VCaP (cell line): ENCODE results near the gene BTBD2.

Source experiments
- H3K27ac ChIP-seq: fragments of 450-650 bp; 2 replicates; pipeline ENCODE4 v1.5.1; 2017
- CTCF ChIP-seq: fragments of 450-650 bp; conservative IDR thresholded peaks from 2 replicates; pipeline ENCODE4 v1.5.1; 2017; ENCODE audit warnings: mild to moderate bottlenecking, moderate library complexity

Gene BTBD2

DNA sequence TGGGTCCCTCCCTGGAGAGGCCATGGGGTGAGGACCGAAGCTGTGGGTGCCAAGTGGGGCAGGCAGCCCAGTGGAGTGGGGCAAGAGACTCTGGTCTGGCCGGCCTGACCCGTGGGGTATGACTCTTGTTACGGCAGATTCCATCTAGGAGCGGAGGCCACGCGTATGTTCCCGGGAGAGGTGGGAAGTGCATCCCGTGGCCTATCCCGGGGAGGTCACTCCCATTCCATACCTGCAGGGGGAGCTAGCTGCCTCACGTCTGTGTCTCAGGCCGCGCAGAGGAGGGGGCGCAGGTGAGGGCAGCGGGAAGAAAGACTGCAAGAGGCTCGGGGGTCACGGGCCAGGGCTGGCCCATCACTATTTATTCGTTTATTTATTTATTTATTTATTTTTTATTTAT is 69.6 kb downstream of the BTBD2 start:
- no peak overlapping the region for H3K27ac ChIP-seq
- TF ChIP-seq CTCF = peak; percentile 61

DNA sequence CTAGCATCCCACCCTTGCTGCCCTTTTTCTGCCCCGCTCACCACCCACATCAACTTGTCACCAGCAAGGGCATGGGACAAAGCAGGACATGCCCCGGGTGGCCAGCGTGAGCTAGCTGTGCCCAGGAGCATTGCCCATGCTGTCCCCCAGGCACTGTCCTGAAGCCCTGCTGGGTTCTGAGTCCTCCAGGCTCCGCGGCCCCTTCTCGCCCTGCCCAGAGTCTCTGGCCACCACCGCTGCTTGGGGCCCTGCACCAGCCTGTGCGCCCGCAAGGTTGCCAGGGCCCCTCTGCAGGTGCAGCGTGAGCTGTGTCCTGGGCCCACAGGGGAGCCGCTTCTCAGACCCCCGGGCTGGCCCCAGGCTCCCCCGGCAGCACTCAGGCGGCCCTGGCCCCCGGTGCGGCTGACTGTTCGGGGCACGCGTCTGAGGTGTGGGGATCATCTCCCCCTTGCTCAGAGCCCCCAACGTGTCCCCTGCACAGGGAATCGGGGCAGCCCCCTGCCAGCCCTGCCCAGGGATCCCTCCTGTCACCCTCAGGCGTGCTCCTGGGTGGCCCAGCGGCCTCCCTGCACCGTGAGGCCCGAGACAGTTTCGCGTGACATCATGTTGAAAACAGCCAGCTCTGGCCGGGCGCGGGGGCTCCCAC is 70.5 kb downstream of the BTBD2 start:
- TF ChIP-seq CTCF = no peak
- no peak overlapping the region for H3K27ac ChIP-seq

GRCh38 chr19:1944088-1944915 is 71.2 kb downstream of the BTBD2 start:
- H3K27ac ChIP-seq = peak overlapping the region; percentile 84
- no peak for TF ChIP-seq CTCF

DNA sequence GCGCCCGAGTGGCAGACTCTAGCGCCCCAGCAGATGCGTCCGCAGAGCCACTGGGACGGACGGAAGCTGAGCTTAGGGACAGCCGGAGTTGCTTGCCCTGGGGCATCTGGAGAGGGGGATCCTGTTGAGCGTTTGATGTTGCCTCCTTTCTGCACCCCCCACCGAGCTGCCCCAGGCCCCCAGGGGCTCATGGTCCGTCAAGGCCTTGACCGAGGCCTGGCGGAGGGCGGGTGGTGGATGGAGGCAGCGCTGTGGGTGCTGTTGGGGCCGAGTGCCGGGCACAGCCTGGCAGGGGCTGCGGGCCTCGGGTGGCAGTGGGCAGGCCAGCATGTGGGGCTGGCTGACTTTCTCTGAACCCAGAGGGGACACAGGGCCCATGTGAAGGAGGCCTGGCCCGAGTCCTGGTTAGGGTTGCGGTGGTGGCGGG is 71.8 kb downstream of the BTBD2 start:
- H3K27ac ChIP-seq = peak overlapping the region; percentile 84
- no peak for TF ChIP-seq CTCF

GRCh38 chr19:1942934-1943555 is 72.5 kb downstream of the BTBD2 start:
- TF ChIP-seq CTCF = no peak
- H3K27ac ChIP-seq = peak overlapping the region; percentile 84

- TF ChIP-seq CTCF = no peak
- peak overlapping the region; percentile 84 for H3K27ac ChIP-seq
Observed at GRCh38 chr19:1942078-1942933, 73.2 kb downstream of the BTBD2 start.
